ENCODE measurements around the gene LAPTM5.

DNA sequence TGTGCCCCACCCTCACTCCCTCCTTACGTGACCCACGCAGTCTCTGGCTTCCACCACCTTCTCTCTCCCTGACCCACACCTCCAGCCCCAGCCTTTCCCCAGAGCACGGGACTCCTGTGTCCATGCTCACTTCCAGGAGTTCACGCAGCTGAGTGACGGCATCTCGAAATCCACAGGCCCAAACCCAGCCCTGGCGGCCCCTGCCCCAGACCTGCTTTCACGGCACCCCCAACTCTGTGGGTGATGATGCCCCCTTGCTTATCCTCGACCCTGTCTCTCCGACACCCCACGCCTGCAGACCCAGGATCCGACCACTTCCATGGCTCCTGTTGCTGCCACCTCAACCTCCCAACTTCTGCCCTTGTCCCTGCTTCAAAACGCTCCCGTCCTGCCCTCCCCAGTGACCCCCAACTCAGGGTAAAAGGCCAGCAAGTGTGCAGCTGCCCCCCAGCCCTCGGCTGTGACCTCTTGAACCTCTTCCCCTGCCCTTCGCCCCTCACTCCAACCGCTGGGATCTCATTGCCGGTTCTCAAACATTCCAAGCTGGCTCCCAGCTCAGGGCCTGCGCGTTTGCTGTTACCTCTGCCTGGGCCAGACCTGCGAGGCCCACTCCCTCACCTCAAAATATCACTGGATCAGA, 30.4 kb upstream of the LAPTM5 start:
- TF ChIP-seq POLR2A (IDR thresholded peaks at IDR 0.05), result no peak
- TF ChIP-seq, protein P1, sequence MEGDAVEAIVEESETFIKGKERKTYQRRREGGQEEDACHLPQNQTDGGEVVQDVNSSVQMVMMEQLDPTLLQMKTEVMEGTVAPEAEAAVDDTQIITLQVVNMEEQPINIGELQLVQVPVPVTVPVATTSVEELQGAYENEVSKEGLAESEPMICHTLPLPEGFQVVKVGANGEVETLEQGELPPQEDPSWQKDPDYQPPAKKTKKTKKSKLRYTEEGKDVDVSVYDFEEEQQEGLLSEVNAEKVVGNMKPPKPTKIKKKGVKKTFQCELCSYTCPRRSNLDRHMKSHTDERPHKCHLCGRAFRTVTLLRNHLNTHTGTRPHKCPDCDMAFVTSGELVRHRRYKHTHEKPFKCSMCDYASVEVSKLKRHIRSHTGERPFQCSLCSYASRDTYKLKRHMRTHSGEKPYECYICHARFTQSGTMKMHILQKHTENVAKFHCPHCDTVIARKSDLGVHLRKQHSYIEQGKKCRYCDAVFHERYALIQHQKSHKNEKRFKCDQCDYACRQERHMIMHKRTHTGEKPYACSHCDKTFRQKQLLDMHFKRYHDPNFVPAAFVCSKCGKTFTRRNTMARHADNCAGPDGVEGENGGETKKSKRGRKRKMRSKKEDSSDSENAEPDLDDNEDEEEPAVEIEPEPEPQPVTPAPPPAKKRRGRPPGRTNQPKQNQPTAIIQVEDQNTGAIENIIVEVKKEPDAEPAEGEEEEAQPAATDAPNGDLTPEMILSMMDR (IDR thresholded peaks at IDR 0.05 in 4 of 5, conservative IDR thresholded peaks at IDR 0.05 in 1 of 5), result no peak

Data from gastrocnemius medialis (tissue), 4 donors.